Astrocyte (in vitro differentiated cells and primary cell): ENCODE data around the gene PLGRKT.

Source experiments
- CTCF ChIP-seq: IDR thresholded peaks from 2 replicates; pipeline ENCODE4 v1.5.1; 2011; ENCODE audit warnings: low read depth, mild to moderate bottlenecking, inconsistent platforms, low read length, moderate library complexity; ENCODE audit not compliant: insufficient read depth
- EZH2 ChIP-seq: IDR thresholded peaks from 2 replicates; pipeline ENCODE4 v1.6.1; 2012; ENCODE audit warnings: mild to moderate bottlenecking, low read length, inconsistent platforms; ENCODE audit not compliant: insufficient read depth

GRCh38 chr9:5447337-5447736 is 9.6 kb upstream of the PLGRKT start:
- TF ChIP-seq CTCF (no peak), EZH2 (no peak)
